ENCODE measurements around the gene KLHDC1.
A peak's percentile ranks its signal among the peaks of the same experiment; 100 is the strongest.
"Not testable (repeated sequence)": the region's sequence is repeated elsewhere in the genome, so short reads cannot be mapped to it uniquely, and the experiment has no call there.

- TF ChIP-seq FOXM1 (IDR thresholded peaks at IDR 0.05; ENCODE audit: borderline replicate concordance); SP1 (IDR thresholded peaks at IDR 0.05); TARDBP (IDR thresholded peaks at IDR 0.05); LEF1 (IDR thresholded peaks at IDR 0.05; ENCODE audit: borderline replicate concordance); HDGF (IDR thresholded peaks at IDR 0.05; ENCODE audit: borderline replicate concordance); L3MBTL2 (conservative IDR thresholded peaks at IDR 0.05); ELF4 (IDR thresholded peaks at IDR 0.05); FOXA1 (IDR thresholded peaks at IDR 0.05); FOXK2 (IDR thresholded peaks at IDR 0.05); SUZ12 (IDR thresholded peaks at IDR 0.05); BHLHE40 (IDR thresholded peaks at IDR 0.05; ENCODE audit: borderline replicate concordance): not testable (repeated sequence)
- TF ChIP-seq ZNF384 (IDR thresholded peaks at IDR 0.05) = peak; percentile 61; the same call in 1 of the 2 replicates
Observed at GRCh38 chr14:49693735-49694124, 810 bp downstream of the KLHDC1 start.

Measured in HEK293T (cell line).